HepG2 (cell line): ENCODE data around the gene ZNF184. TPM values are rescaled to one million over a fixed set of nuclear protein-coding genes. Genes with fewer than 3 reads are reported as not detected.
A peak's percentile ranks its signal among the peaks of the same experiment; 100 is the strongest.

Experiments used
- HDAC1 ChIP-seq: sonication (generic); formaldehyde crosslinking; IDR thresholded peaks from 2 replicates; pipeline ENCODE4 v1.5.1; 2020; ENCODE audit warnings: mild to moderate bottlenecking, missing genetic modification reagents
- NCOR1 ChIP-seq: fragments of 200-600 bp; sonication (generic); IDR thresholded peaks from 2 replicates; pipeline ENCODE4 v1.7.0; 2017; ENCODE audit warnings: antibody characterized with exemption, low read length, borderline replicate concordance
- REXO4 ChIP-seq: sonication (generic); formaldehyde crosslinking; IDR thresholded peaks from 2 replicates; pipeline ENCODE4 v1.8.0; 2022; ENCODE audit warnings: missing genetic modification reagents, mild to moderate bottlenecking, borderline replicate concordance
- RFXAP ChIP-seq: sonication (generic); formaldehyde crosslinking; IDR thresholded peaks from 2 replicates; pipeline ENCODE4 v1.4.0; 2020; ENCODE audit warnings: missing genetic modification reagents, borderline replicate concordance
- RNF2 ChIP-seq: fragments of 450-650 bp; conservative IDR thresholded peaks from 2 replicates; pipeline ENCODE4 v1.6.1; 2016; ENCODE audit warnings: low read depth
- SMARCE1 ChIP-seq: fragments of 450-650 bp; IDR thresholded peaks from 2 replicates; pipeline ENCODE4 v1.6.1; 2017; ENCODE audit warnings: borderline replicate concordance
- SNAPC2 ChIP-seq: sonication (generic); formaldehyde crosslinking; IDR thresholded peaks from 2 replicates; pipeline ENCODE4 v1.8.1; 2022; ENCODE audit warnings: mild to moderate bottlenecking, missing genetic modification reagents
- SYNCRIP ChIP-seq: fragments of 200-400 bp; formaldehyde crosslinking; IDR thresholded peaks from 2 replicates; pipeline ENCODE4 v1.6.1; 2018; ENCODE audit warnings: mild to moderate bottlenecking, low read depth, low read length; ENCODE audit not compliant: insufficient read depth
- TOE1 ChIP-seq: sonication (generic); formaldehyde crosslinking; IDR thresholded peaks from 2 replicates; pipeline ENCODE4 v1.4.0; 2020; ENCODE audit warnings: mild to moderate bottlenecking, missing genetic modification reagents
- ZFAT ChIP-seq: sonication (generic); formaldehyde crosslinking; conservative IDR thresholded peaks from 2 replicates; pipeline ENCODE4 v1.8.1; 2023; ENCODE audit warnings: missing genetic modification reagents, inconsistent platforms
- ZNF235 ChIP-seq: sonication (generic); formaldehyde crosslinking; IDR thresholded peaks from 2 replicates; pipeline ENCODE4 v1.8.1; 2023; ENCODE audit warnings: mild to moderate bottlenecking, missing genetic modification reagents, borderline replicate concordance
- ZNF331 ChIP-seq: sonication (generic); formaldehyde crosslinking; IDR thresholded peaks from 2 replicates; pipeline ENCODE4 v1.4.0; 2020; ENCODE audit warnings: missing genetic modification reagents
- ZNF354B ChIP-seq: sonication (generic); formaldehyde crosslinking; IDR thresholded peaks from 2 replicates; pipeline ENCODE4 v1.8.0; 2022; ENCODE audit warnings: mild to moderate bottlenecking, missing genetic modification reagents
- ZNF678 ChIP-seq: sonication (generic); formaldehyde crosslinking; IDR thresholded peaks from 2 replicates; pipeline ENCODE4 v1.4.0; 2020; ENCODE audit warnings: mild to moderate bottlenecking, missing genetic modification reagents
- polyA plus RNA-seq, 8 experiments: library from polyadenylated mRNA; depleted of rRNA in 3 of 8; stranded (reverse) in 7 of 8; unstranded in 1 of 8; fragments of >200 nt; fragmentation: Illumina TruSeq in 4 of 8; extraction: Trizol in 4 of 8; gene quantifications; 2 replicates each; pipeline versions ENCODE4 v1.2.1 to v1.2.3, GENCODE V29; 2011 to 2016; ENCODE audit warnings: low read depth in 4 of 8, missing spikeins in 1 of 8, mixed read lengths in 1 of 8; ENCODE audit not compliant: insufficient read depth in 1 of 8
- total RNA-seq, 5 experiments: library from RNA; depleted of rRNA; stranded (reverse); fragments of >200 nt; fragmentation: Illumina TruSeq; extraction: Trizol; gene quantifications; 2 replicates each; pipeline ENCODE4 v1.2.3, GENCODE V29; 2016; ENCODE audit warnings: low read depth in 1 of 5
- TF ChIP-seq, protein P1 (sequence below): sonication (generic); formaldehyde crosslinking; IDR thresholded peaks from 2 replicates; pipeline ENCODE4 v1.8.1; 2023; ENCODE audit warnings: mild to moderate bottlenecking, inconsistent platforms, moderate library complexity, missing genetic modification reagents, borderline replicate concordance
- TF ChIP-seq, protein P2 (sequence below): IDR thresholded peaks from 2 replicates; pipeline ENCODE4 v1.6.1; 2016; ENCODE audit warnings: missing compliant biosample characterization, missing genetic modification reagents, borderline replicate concordance
- TF ChIP-seq, protein P3 (sequence below): sonication (generic); formaldehyde crosslinking; IDR thresholded peaks from 2 replicates; pipeline ENCODE4 v1.9.0; 2021; ENCODE audit warnings: missing genetic modification reagents, mild to moderate bottlenecking, borderline replicate concordance
- TF ChIP-seq, protein P4 (sequence below): fragments of 450-650 bp; IDR thresholded peaks from 2 replicates; pipeline ENCODE4 v1.6.1; 2016
- TF ChIP-seq, protein P5 (sequence below): IDR thresholded peaks from 2 replicates; pipeline ENCODE4 v1.6.1; 2016; ENCODE audit warnings: mild to moderate bottlenecking, missing biosample characterization, missing genetic modification reagents
- TF ChIP-seq, protein P6 (sequence below): IDR thresholded peaks from 2 replicates; pipeline ENCODE4 v1.6.1; 2016
- TF ChIP-seq, protein P7 (sequence below): sonication (generic); formaldehyde crosslinking; IDR thresholded peaks from 2 replicates; pipeline ENCODE4 v1.8.0; 2022; ENCODE audit warnings: mild to moderate bottlenecking, missing genetic modification reagents, borderline replicate concordance

Gene ZNF184
- total and polyA plus RNA-seq, 2 of the 13 experiments (the other 11 are each of a cell fraction or from before 2014, with no cell fraction given), result 2.1 to 10.1 TPM

DNA sequence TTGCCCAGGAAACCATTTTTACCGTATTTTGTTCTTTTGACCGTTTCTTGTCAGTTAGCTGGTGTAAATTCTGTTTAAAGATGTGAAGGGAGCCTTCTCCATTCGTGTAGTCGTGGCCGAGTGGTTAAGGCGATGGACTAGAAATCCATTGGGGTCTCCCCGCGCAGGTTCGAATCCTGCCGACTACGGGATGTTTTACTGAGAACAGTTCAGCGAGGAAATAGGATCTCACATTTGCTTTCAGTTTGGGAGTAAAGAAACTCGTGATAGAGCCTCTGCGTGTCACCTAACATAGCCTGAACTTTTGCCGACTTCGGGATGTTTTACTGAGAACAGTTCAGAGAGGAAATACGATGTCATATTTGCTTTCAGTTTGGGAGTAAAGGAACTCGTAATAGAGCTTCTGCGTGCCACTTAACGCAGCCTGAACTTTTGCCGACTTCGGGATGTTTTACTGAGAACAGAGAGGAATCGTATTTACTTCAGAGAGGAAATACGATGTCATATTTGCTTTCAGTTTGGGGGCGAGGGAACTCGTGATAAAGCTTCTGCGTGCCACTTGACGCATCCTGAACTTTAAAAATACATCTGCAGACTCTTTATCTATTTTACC, 5.9 kb upstream of the ZNF184 start (continued):
- TF ChIP-seq, protein P1, sequence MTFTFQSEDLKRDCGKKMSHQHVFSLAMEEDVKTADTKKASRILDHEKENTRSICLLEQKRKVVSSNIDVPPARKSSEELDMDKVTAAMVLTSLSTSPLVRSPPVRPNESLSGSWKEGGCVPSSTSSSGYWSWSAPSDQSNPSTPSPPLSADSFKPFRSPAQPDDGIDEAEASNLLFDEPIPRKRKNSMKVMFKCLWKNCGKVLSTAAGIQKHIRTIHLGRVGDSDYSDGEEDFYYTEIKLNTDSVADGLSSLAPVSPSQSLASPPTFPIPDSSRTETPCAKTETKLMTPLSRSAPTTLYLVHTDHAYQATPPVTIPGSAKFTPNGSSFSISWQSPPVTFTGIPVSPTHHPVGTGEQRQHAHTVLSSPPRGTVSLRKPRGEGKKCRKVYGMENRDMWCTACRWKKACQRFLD (CRISPR knock-in tag), result no peak; the same call in 1 of the 2 replicates
- TF ChIP-seq TOE1 (CRISPR knock-in tag), result 0 out of 2 replicates have a peak, but pooled peaks have one; percentile 44
- TF ChIP-seq ZNF678 (CRISPR knock-in tag), result no peak
- TF ChIP-seq ZFAT (CRISPR knock-in tag), result no peak
- TF ChIP-seq REXO4, result no peak
- TF ChIP-seq SMARCE1, result no peak
- TF ChIP-seq, protein P2, sequence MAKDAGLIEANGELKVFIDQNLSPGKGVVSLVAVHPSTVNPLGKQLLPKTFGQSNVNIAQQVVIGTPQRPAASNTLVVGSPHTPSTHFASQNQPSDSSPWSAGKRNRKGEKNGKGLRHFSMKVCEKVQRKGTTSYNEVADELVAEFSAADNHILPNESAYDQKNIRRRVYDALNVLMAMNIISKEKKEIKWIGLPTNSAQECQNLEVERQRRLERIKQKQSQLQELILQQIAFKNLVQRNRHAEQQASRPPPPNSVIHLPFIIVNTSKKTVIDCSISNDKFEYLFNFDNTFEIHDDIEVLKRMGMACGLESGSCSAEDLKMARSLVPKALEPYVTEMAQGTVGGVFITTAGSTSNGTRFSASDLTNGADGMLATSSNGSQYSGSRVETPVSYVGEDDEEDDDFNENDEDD, result peak; percentile 56; the same call in 1 of the 2 replicates
- TF ChIP-seq ZNF331 (CRISPR knock-in tag), result peak; percentile 90
- TF ChIP-seq ZNF235 (CRISPR knock-in tag), result no peak
- TF ChIP-seq RFXAP (CRISPR knock-in tag), result peak; percentile 59
- TF ChIP-seq, protein P3, sequence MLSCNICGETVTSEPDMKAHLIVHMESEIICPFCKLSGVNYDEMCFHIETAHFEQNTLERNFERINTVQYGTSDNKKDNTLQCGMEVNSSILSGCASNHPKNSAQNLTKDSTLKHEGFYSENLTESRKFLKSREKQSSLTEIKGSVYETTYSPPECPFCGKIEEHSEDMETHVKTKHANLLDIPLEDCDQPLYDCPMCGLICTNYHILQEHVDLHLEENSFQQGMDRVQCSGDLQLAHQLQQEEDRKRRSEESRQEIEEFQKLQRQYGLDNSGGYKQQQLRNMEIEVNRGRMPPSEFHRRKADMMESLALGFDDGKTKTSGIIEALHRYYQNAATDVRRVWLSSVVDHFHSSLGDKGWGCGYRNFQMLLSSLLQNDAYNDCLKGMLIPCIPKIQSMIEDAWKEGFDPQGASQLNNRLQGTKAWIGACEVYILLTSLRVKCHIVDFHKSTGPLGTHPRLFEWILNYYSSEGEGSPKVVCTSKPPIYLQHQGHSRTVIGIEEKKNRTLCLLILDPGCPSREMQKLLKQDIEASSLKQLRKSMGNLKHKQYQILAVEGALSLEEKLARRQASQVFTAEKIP (CRISPR knock-in tag), result no peak
- TF ChIP-seq HDAC1, result no peak
- TF ChIP-seq, protein P4, sequence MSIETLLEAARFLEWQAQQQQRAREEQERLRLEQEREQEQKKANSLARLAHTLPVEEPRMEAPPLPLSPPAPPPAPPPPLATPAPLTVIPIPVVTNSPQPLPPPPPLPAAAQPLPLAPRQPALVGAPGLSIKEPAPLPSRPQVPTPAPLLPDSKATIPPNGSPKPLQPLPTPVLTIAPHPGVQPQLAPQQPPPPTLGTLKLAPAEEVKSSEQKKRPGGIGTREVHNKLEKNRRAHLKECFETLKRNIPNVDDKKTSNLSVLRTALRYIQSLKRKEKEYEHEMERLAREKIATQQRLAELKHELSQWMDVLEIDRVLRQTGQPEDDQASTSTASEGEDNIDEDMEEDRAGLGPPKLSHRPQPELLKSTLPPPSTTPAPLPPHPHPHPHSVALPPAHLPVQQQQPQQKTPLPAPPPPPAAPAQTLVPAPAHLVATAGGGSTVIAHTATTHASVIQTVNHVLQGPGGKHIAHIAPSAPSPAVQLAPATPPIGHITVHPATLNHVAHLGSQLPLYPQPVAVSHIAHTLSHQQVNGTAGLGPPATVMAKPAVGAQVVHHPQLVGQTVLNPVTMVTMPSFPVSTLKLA, result no peak
- no peak for TF ChIP-seq SYNCRIP
- no peak for TF ChIP-seq SNAPC2 (CRISPR knock-in tag)
- TF ChIP-seq, protein P5, sequence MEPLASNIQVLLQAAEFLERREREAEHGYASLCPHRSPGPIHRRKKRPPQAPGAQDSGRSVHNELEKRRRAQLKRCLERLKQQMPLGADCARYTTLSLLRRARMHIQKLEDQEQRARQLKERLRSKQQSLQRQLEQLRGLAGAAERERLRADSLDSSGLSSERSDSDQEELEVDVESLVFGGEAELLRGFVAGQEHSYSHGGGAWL, result no peak
- TF ChIP-seq, protein P6, sequence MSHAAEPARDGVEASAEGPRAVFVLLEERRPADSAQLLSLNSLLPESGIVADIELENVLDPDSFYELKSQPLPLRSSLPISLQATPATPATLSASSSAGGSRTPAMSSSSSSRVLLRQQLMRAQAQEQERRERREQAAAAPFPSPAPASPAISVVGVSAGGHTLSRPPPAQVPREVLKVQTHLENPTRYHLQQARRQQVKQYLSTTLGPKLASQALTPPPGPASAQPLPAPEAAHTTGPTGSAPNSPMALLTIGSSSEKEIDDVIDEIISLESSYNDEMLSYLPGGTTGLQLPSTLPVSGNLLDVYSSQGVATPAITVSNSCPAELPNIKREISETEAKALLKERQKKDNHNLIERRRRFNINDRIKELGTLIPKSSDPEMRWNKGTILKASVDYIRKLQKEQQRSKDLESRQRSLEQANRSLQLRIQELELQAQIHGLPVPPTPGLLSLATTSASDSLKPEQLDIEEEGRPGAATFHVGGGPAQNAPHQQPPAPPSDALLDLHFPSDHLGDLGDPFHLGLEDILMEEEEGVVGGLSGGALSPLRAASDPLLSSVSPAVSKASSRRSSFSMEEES (CRISPR knock-in tag), result peak; percentile 77; the same call in 1 of the 2 replicates
- TF ChIP-seq, protein P7, sequence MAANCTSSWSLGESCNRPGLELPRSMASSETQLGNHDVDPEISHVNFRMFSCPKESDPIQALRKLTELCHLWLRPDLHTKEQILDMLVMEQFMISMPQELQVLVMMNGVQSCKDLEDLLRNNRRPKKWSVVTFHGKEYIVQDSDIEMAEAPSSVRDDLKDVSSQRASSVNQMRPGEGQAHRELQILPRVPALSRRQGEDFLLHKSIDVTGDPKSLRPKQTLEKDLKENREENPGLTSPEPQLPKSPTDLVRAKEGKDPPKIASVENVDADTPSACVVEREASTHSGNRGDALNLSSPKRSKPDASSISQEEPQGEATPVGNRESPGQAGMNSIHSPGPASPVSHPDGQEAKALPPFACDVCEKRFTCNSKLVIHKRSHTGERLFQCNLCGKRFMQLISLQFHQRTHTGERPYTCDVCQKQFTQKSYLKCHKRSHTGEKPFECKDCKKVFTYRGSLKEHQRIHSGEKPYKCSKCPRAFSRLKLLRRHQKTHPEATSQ (CRISPR knock-in tag), result no peak
- TF ChIP-seq ZNF354B (CRISPR knock-in tag), result no peak
- no peak for TF ChIP-seq RNF2
- TF ChIP-seq NCOR1, result no peak
